GM12892 (cell line): ENCODE data around the gene ELAPOR1.

Source experiments
- POLR2A ChIP-seq: IDR thresholded peaks from 2 replicates; pipeline ENCODE4 v1.6.1; 2011; ENCODE audit warnings: low read depth, low read length, control low read depth
- POLR2AphosphoS5 ChIP-seq: IDR thresholded peaks from 2 replicates; pipeline ENCODE4 v1.6.1; 2011; ENCODE audit warnings: low read depth, low read length, control low read depth
- TAF1 ChIP-seq: IDR thresholded peaks from 2 replicates; pipeline ENCODE4 v1.6.1; 2011; ENCODE audit warnings: low read depth, mild to moderate bottlenecking, control low read depth, low read length, borderline replicate concordance

DNA sequence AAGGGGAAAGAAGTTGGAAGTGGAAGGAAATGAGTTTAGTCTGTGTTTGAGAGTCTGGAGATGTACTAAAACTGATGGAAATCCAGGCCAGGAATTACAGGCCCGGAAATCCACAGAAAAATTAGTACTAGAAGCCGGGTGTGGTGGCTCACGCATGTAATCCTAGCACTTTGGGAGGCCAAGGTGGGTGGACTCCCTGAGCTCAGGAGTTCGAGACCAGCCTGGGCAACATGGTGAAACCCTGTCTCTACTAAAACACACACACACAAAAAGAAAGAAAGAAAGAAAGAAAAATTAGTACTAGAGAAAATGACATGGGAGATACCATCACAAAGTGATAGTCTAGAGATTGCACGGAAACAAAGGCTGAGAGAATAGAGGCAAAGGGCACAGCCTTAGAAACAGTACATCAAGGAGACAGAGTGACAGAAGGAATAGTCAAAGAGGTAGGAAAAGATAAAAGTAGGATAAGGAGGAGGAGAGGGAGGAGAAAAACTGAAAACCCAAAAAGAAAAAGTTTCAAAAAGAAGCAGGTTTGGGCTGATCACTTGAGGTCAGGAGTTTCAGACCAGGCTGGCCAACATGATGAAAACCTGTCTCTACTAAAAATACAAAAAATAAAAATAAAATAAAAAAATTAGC, 33.4 kb upstream of the ELAPOR1 start:
- no peak for TF ChIP-seq TAF1
- no peak for TF ChIP-seq POLR2A
- no peak for TF ChIP-seq POLR2AphosphoS5
